AG04449 (cell line): Measurements from ENCODE around the gene SARDH.

Source experiments
- CTCF ChIA-PET: fragments of 350-600 bp; formaldehyde crosslinking; extraction: SDS; loops from one replicate; lab custom pipeline; 2021; ENCODE audit warnings: antibody characterized with exemption; lab: Yijun Ruan, JAX
- POLR2A ChIA-PET: fragments of 400-600, 350-600 bp; formaldehyde crosslinking; extraction: SDS; loops from one replicate; lab custom pipeline; 2020; ENCODE audit warnings: antibody characterized with exemption, inconsistent platforms; lab: Yijun Ruan, JAX
- DNase-seq: peaks from one replicate; pipeline ENCODE4 v3.0.0-alpha.2; 2010; ENCODE audit warnings: low read depth, low spot score
- H3K4me3 ChIP-seq: 2 replicates; pipeline ENCODE4 v1.5.1; 2011; ENCODE audit warnings: low read depth, mild to moderate bottlenecking, control low read depth, low read length
- TF ChIP-seq, protein P1 (sequence below): IDR thresholded peaks from one replicate; pipeline ENCODE4 v1.5.1; 2011; ENCODE audit warnings: mild to moderate bottlenecking, moderate library complexity, low read length, control low read depth, inconsistent platforms; ENCODE audit not compliant: insufficient read depth; ENCODE audit errors: missing control alignments

SARDH gene

DNA sequence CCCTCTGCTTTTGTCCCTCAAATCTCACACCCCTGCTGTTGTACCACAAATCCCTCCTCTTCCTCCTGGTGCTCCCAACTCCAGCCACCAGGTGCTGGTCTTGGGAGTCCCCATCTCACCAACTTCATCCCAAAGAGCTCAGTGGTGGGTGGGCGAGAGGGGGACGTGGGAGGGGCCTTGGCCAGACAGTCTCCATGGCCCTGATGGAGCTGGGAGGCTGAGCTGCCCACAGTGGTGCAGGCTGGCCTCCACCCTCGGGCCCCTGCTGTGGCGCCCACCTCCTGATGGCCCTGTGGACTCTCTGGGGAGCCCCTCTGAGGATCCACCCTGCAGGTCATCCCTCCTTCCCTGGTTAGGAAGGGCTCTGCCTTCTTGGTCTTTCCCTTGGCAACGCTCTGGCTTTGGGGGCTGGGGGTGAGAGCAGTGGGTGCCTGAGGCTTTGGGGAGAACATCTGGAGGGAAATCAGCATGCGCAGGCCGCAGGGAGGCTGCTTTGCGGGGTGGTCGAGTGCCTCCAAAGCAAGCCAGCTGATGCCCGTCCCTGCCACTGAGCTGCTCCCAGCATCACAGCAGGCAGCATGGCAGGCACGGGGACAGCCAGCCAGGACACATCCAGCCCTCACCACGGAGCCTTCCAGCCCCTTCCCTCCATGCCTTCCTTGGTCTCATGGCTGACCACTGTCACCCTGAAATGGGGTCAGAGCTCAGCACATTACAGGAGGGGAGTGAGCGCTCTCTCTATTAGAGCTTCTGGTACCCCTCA lies 121.3 kb downstream of the SARDH start:
- DNase-seq, result no peak
- ChIA-PET POLR2A (no interaction called here), CTCF (no interaction called here)
- no peak overlapping the region for H3K4me3 ChIP-seq
- TF ChIP-seq, protein P1, sequence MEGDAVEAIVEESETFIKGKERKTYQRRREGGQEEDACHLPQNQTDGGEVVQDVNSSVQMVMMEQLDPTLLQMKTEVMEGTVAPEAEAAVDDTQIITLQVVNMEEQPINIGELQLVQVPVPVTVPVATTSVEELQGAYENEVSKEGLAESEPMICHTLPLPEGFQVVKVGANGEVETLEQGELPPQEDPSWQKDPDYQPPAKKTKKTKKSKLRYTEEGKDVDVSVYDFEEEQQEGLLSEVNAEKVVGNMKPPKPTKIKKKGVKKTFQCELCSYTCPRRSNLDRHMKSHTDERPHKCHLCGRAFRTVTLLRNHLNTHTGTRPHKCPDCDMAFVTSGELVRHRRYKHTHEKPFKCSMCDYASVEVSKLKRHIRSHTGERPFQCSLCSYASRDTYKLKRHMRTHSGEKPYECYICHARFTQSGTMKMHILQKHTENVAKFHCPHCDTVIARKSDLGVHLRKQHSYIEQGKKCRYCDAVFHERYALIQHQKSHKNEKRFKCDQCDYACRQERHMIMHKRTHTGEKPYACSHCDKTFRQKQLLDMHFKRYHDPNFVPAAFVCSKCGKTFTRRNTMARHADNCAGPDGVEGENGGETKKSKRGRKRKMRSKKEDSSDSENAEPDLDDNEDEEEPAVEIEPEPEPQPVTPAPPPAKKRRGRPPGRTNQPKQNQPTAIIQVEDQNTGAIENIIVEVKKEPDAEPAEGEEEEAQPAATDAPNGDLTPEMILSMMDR, result no peak

DNA sequence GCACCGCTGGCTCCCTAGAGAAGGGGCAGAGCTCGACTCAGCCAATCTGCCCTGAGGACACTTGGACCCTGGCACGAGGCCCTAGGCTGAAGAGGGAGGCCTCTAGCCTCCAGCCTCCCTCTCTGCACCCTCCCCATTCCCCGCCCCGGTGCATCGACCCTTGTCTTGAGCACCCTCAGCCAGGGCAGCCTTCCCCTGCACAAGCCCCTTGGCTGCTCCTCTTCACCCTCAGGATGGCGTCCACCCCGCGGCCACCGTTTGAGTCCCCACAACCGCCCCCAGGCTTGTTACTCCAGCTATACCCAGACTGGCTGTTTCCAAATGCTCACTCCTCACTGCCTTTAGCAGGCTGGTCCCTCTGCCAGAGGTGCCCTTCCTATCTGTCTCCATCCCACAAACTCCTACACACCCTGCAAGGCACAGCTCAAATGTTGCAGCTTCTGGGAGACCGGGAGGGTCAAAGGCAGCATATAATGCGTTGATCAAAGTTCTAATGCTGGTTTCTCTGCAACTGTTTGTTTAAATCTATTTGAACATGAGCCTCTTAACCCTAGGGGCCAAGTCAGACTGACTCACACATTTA lies 122.5 kb downstream of the SARDH start:
- CTCF ChIA-PET, result interaction anchor here (0.8 kb wide), 1 partner anchor 593 kb away, joined by 3 read pairs; no protein-coding TSS in a partner anchor
- no peak for DNase-seq
- POLR2A ChIA-PET, result no interaction called here
- H3K4me3 ChIP-seq, result no peak overlapping the region
- TF ChIP-seq, protein P1, result no peak

DNA sequence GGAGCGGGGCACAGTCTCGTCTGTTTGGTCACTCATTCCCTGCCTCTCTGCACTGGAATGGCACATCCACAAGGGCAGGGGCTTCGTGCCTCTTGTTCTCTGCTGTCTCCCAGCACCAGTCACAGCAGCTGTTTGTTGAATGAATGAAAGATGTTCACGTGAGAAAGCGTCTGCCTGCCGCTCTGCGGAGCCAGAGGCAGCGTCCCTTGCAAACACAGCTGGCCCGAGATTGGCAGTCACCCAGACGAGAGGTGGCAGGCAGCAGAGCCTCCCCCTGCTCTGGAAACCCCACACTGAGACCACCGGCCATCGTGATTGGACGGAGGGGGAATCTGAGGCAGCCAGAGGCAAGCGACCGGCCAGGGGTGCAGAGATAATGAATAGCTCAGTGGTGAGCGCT lies 123.0 kb downstream of the SARDH start:
- DNase-seq, result no peak
- ChIA-PET POLR2A (no interaction called here), CTCF (interaction anchor here (0.8 kb wide), 1 partner anchor 593 kb away, joined by 3 read pairs; no protein-coding TSS in a partner anchor)
- H3K4me3 ChIP-seq, result no peak overlapping the region
- TF ChIP-seq, protein P1, result no peak

DNA sequence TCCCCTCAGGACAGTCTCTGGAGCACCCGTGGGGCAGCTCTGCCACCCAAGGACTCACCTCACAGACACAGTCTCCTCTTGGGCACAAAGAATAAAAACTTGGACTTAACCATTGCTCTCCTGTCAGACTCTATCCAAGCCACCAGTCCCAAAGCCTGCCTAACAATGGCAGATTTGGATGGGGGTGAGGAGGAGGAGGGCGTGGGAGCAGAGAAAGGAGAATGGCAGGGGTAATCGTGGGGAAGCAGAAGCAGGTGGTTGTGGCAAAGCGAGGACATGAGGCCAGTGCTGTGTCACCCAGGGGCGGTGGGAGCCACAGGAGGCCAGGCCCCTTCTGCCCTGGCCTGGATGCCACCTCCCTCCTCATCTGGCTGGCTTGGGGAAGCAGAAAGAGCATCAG lies 123.5 kb downstream of the SARDH start:
- no peak overlapping the region for H3K4me3 ChIP-seq
- CTCF ChIA-PET, result no interaction called here
- POLR2A ChIA-PET, result no interaction called here
- DNase-seq, result no peak
- TF ChIP-seq, protein P1, result no peak

DNA sequence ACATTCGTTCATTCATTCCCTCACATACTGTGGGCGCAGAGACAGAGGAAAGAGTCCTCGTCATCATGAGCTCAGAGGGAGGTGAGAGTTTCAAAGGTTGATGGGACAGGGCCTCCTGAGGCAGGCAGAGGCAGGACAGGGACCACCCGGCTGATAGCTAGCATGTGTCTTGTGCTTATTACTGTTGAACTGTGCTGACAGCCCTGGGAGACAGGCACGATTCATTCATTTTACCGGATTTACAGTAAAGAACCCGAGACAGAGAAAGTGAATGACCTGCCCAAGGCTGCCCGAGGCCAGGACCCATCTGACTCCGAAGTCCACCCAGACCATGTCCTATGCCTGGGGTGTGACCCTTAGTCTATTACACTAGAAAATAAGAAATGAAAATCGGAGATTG lies 124.1 kb downstream of the SARDH start:
- ChIA-PET POLR2A (no interaction called here), CTCF (no interaction called here)
- no peak for DNase-seq
- H3K4me3 ChIP-seq, result no peak overlapping the region
- TF ChIP-seq, protein P1, result no peak
